CD14-positive monocyte (primary cell): ENCODE results near the gene NETO1. TPM values are rescaled to one million over a fixed set of nuclear protein-coding genes. Genes with fewer than 3 reads are reported as not detected.

Experiments used
- DNase-seq, 3 donors: peaks; one replicate each; pipeline ENCODE4 v3.0.0-alpha.2; 2011 to 2022
- H2AFZ ChIP-seq: 2 replicates; pipeline ENCODE4 v1.6.0; 2012; ENCODE audit warnings: mild to moderate bottlenecking, low read depth, low read length, inconsistent platforms; ENCODE audit not compliant: insufficient read depth, poor library complexity, severe bottlenecking
- H3K27ac ChIP-seq, 2 donors: 1 replicate in 1 of 2; 2 replicates in 1 of 2; pipeline ENCODE4 v1.5.1; 2012 to 2013; ENCODE audit warnings: low read length in 2 of 2, control low read depth in 1 of 2, inconsistent platforms in 1 of 2, low read depth in 1 of 2, mild to moderate bottlenecking in 1 of 2
- H3K27me3 ChIP-seq, 2 donors: one replicate each; pipeline versions ENCODE4 v1.6.0 to v1.6.1; 2011 to 2013; ENCODE audit warnings: low read length in 2 of 2; ENCODE audit not compliant: control insufficient read depth in 2 of 2, insufficient read depth in 2 of 2
- H3K36me3 ChIP-seq, 2 donors: replicated peaks in 1 of 2; 1 replicate in 1 of 2; 2 replicates in 1 of 2; pipeline versions ENCODE4 v1.5.1 to v1.6.1; 2012 to 2013; ENCODE audit warnings: low read length in 2 of 2, control low read depth in 1 of 2, inconsistent platforms in 1 of 2, mild to moderate bottlenecking in 1 of 2; ENCODE audit not compliant: insufficient read depth in 2 of 2, control insufficient read depth in 1 of 2
- H3K4me1 ChIP-seq, 2 donors: 1 replicate in 1 of 2; 2 replicates in 1 of 2; pipeline versions ENCODE4 v1.5.1 to v1.6.1; 2012 to 2013; ENCODE audit warnings: low read length in 2 of 2, control low read depth in 1 of 2, inconsistent platforms in 1 of 2, mild to moderate bottlenecking in 1 of 2, moderate library complexity in 1 of 2; ENCODE audit not compliant: insufficient read depth in 2 of 2, control insufficient read depth in 1 of 2
- H3K4me2 ChIP-seq: replicated peaks from 2 replicates; pipeline ENCODE3; 2012; ENCODE audit warnings: low read length, moderate library complexity, mild to moderate bottlenecking; ENCODE audit not compliant: poor library complexity, severe bottlenecking; ENCODE audit errors: extremely low read depth
- H3K4me3 ChIP-seq, 3 experiments: fragments of 200-600 bp in 1 of 3; sonication (generic) in 1 of 3; replicated peaks in 1 of 3; 1 replicate in 2 of 3; 2 replicates in 1 of 3; pipeline ENCODE4 v1.5.1; 2011 to 2013; ENCODE audit warnings: low read length in 3 of 3, mild to moderate bottlenecking in 3 of 3, control low read depth in 2 of 3, low read depth in 2 of 3, inconsistent platforms in 1 of 3, moderate library complexity in 1 of 3
- H3K79me2 ChIP-seq: 2 replicates; pipeline ENCODE4 v1.6.0; 2012; ENCODE audit warnings: mild to moderate bottlenecking, control low read depth, inconsistent platforms, low read length, moderate library complexity; ENCODE audit not compliant: insufficient read depth
- H3K9ac ChIP-seq: 2 replicates; pipeline ENCODE4 v1.6.0; 2017; ENCODE audit warnings: low read length, mild to moderate bottlenecking; ENCODE audit not compliant: insufficient read depth, poor library complexity, severe bottlenecking
- H3K9me3 ChIP-seq, 2 donors: replicated peaks in 1 of 2; 1 replicate in 1 of 2; 2 replicates in 1 of 2; pipeline versions ENCODE4 v1.5.1 to v1.6.1; 2012 to 2013; ENCODE audit warnings: low read length in 2 of 2, control low read depth in 1 of 2; ENCODE audit not compliant: control insufficient read depth in 1 of 2, insufficient read depth in 1 of 2
- H4K20me1 ChIP-seq: 2 replicates; pipeline ENCODE4 v1.6.0; 2012; ENCODE audit warnings: mild to moderate bottlenecking, low read length, control low read depth, moderate library complexity; ENCODE audit not compliant: insufficient read depth
- H3K27ac Mint-ChIP-seq, 7 donors: one replicate each; pipeline ENCODE4 v1.8.0; 2020; ENCODE audit warnings: mild to moderate bottlenecking in 7 of 7, mixed read lengths in 7 of 7, moderate library complexity in 6 of 7, inconsistent platforms in 2 of 7
- H3K27me3 Mint-ChIP-seq, 3 donors: one replicate each; pipeline ENCODE4 v1.8.0; 2021 to 2022; ENCODE audit warnings: low read depth in 3 of 3, mild to moderate bottlenecking in 3 of 3, mixed read lengths in 3 of 3, moderate library complexity in 3 of 3, inconsistent platforms in 1 of 3
- H3K36me3 Mint-ChIP-seq, 2 donors: one replicate each; pipeline ENCODE4 v1.8.0; 2020; ENCODE audit warnings: mixed read lengths in 2 of 2, inconsistent platforms in 1 of 2, mild to moderate bottlenecking in 1 of 2
- H3K4me1 Mint-ChIP-seq: one replicate; pipeline ENCODE4 v1.8.0; 2020; ENCODE audit warnings: mild to moderate bottlenecking, mixed read lengths
- H3K4me3 Mint-ChIP-seq, 2 donors: one replicate each; pipeline ENCODE4 v1.8.0; 2020; ENCODE audit warnings: mild to moderate bottlenecking in 2 of 2, mixed read lengths in 2 of 2, moderate library complexity in 1 of 2
- H3K9me3 Mint-ChIP-seq, 7 donors: one replicate each; pipeline ENCODE4 v1.8.0; 2020 to 2022; ENCODE audit warnings: mixed read lengths in 7 of 7, mild to moderate bottlenecking in 6 of 7, moderate library complexity in 6 of 7, inconsistent platforms in 2 of 7
- WGBS: methylation state at CpG from one replicate; pipeline ENCODE4 v1.1.5; 2013; ENCODE audit warnings: missing lambda C conversion rate; ENCODE audit not compliant: insufficient coverage; 5-methylcytosine and 5-hydroxymethylcytosine counted together
- intact Hi-C, 2 donors: fragments of 100-400 bp; cut with micrococcal nuclease; formaldehyde crosslinking; loops; one replicate each; pipeline versions ENCODE4 v1.15.0 to v1.15.1; 2023
- polyA plus RNA-seq, 3 donors: library from polyadenylated mRNA; depleted of rRNA in 1 of 3; unstranded in 2 of 3; stranded (reverse) in 1 of 3; fragments of 300-500 nt in 2 of 3; fragments of >200 nt in 1 of 3; fragmentation: Illumina TruSeq in 2 of 3; gene quantifications; 1 replicate in 2 of 3; 2 replicates in 1 of 3; pipeline ENCODE4 v1.2.3, GENCODE V29; 2012 to 2021
- TF ChIP-seq, protein P1 (sequence below): fragments of 200-600 bp; IDR thresholded peaks from one replicate; pipeline ENCODE4 v1.8.0; 2022; ENCODE audit warnings: antibody characterized with exemption, mild to moderate bottlenecking

Gene NETO1
- polyA plus RNA-seq, 3 donors = not detected

- Histone ChIP-seq H3K9ac (no peak overlapping the region), H3K4me2 (no peak overlapping the region), H3K27me3 (no peaks in the 10 kb centered on the region), H3K27ac (no peak overlapping the region), H3K9me3 (no peaks in the 10 kb centered on the region), H3K79me2 (no peaks in the 10 kb centered on the region), H3K36me3 (no peaks in the 10 kb centered on the region), H3K4me3 (no peak overlapping the region), H4K20me1 (no peaks in the 10 kb centered on the region), H3K4me1 (no peaks in the 10 kb centered on the region), H2AFZ (no peak overlapping the region)
- peaks cover 0 to 2% (median 0%) of the 10 kb centered on the region in 7 donors for H3K9me3 Mint-ChIP-seq
- no peaks in the 10 kb centered on the region for H3K36me3 Mint-ChIP-seq
- no peak for DNase-seq
- TF ChIP-seq, protein P1, sequence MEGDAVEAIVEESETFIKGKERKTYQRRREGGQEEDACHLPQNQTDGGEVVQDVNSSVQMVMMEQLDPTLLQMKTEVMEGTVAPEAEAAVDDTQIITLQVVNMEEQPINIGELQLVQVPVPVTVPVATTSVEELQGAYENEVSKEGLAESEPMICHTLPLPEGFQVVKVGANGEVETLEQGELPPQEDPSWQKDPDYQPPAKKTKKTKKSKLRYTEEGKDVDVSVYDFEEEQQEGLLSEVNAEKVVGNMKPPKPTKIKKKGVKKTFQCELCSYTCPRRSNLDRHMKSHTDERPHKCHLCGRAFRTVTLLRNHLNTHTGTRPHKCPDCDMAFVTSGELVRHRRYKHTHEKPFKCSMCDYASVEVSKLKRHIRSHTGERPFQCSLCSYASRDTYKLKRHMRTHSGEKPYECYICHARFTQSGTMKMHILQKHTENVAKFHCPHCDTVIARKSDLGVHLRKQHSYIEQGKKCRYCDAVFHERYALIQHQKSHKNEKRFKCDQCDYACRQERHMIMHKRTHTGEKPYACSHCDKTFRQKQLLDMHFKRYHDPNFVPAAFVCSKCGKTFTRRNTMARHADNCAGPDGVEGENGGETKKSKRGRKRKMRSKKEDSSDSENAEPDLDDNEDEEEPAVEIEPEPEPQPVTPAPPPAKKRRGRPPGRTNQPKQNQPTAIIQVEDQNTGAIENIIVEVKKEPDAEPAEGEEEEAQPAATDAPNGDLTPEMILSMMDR = no peak
- no peak overlapping the region for H3K27ac Mint-ChIP-seq
- no peak overlapping the region for H3K4me3 Mint-ChIP-seq
- WGBS = 100% methylated on average over 8 of the region's 13 CpGs
- peaks cover 0 to 2% (median 0%) of the 10 kb centered on the region in 3 donors for H3K27me3 Mint-ChIP-seq
- intact Hi-C loops = no loop called here
- no peaks in the 10 kb centered on the region for H3K4me1 Mint-ChIP-seq
These were observed 45.6 kb downstream of the NETO1 start for GRCh38 chr18:72822202-72822601.

DNA sequence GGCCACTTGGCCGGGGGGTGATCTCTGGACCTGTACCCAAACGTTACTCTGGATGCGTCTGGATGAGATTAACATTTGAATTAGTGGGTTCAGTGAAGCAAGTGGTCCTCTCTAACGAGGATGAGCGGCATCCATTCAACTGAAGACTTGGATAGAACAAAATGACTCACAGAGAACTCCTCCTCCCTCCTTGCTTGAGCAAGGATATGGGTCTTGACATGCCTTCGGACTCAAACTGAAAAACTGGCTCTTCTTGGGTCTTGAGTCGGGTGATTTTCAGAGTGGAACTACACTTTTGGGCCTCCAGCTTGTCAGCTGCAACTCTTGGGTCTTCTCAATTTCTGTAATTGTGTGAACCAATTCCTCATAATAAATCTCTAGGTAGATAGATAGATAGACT is 47.2 kb downstream of the NETO1 start:
- H3K4me3 ChIP-seq = no peak overlapping the region
- no peak overlapping the region for H3K9ac ChIP-seq
- H3K36me3 ChIP-seq = no peaks in the 10 kb centered on the region
- intact Hi-C loops = no loop called here
- H4K20me1 ChIP-seq = no peaks in the 10 kb centered on the region
- no peaks in the 10 kb centered on the region for H3K4me1 ChIP-seq
- no peak overlapping the region for H3K4me3 Mint-ChIP-seq
- no peaks in the 10 kb centered on the region for H3K79me2 ChIP-seq
- TF ChIP-seq, protein P1 = no peak
- no peak overlapping the region for H3K4me2 ChIP-seq
- no peaks in the 10 kb centered on the region for H3K36me3 Mint-ChIP-seq
- H2AFZ ChIP-seq = no peak overlapping the region
- peaks cover 0 to 2% (median 0%) of the 10 kb centered on the region in 3 donors for H3K27me3 Mint-ChIP-seq
- DNase-seq = no peak
- peaks cover 0 to 2% (median 0%) of the 10 kb centered on the region in 7 donors for H3K9me3 Mint-ChIP-seq
- H3K27me3 ChIP-seq = no peaks in the 10 kb centered on the region
- H3K9me3 ChIP-seq = no peaks in the 10 kb centered on the region
- H3K27ac ChIP-seq = no peak overlapping the region
- H3K4me1 Mint-ChIP-seq = no peaks in the 10 kb centered on the region
- no peak overlapping the region for H3K27ac Mint-ChIP-seq
- 100% methylated on average over 1 of the region's 7 CpGs for WGBS
